Gastroesophageal sphincter (tissue), 4 donors: ENCODE results near the gene PUS1. TPM values are rescaled to one million over a fixed set of nuclear protein-coding genes. Genes with fewer than 3 reads are reported as not detected.

Experiments
- ATAC-seq: fragments of 150-250 bp; one replicate; pipeline ENCODE4 v1.9.1; 2016; ENCODE audit warnings: mild to moderate bottlenecking, moderate library complexity
- H3K27ac ChIP-seq, 4 donors: fragments of 200-600 bp; sonication (generic) in 3 of 4; 1 replicate in 3 of 4; 2 replicates in 1 of 4; pipeline ENCODE4 v1.5.1; 2016 to 2019
- H3K27me3 ChIP-seq: fragments of 200-600 bp; sonication (generic); one replicate; pipeline ENCODE4 v1.5.1; 2019
- H3K36me3 ChIP-seq, 2 donors: fragments of 200-600 bp; sonication (generic); one replicate each; pipeline ENCODE4 v1.5.1; 2019; ENCODE audit warnings: control low read depth in 1 of 2
- H3K4me1 ChIP-seq, 3 donors: fragments of 200-600 bp; sonication (generic); 1 replicate in 2 of 3; 2 replicates in 1 of 3; pipeline ENCODE4 v1.5.1; 2016 to 2019; ENCODE audit warnings: control low read depth in 2 of 3
- H3K4me3 ChIP-seq, 2 donors: fragments of 200-600 bp; sonication (generic); one replicate each; pipeline ENCODE4 v1.5.1; 2019; ENCODE audit warnings: mild to moderate bottlenecking in 1 of 2, moderate library complexity in 1 of 2
- H3K9me3 ChIP-seq, 3 donors: fragments of 200-600 bp; sonication (generic); one replicate each; pipeline ENCODE4 v1.5.1; 2017 to 2019; ENCODE audit warnings: control low read depth in 2 of 3
- CTCF ChIP-seq, 4 experiments: fragments of 200-600 bp in 2 of 4; fragments of 450-650 bp in 2 of 4; sonication (generic) in 1 of 4; IDR thresholded peaks; one replicate each; pipeline ENCODE4 v1.5.1; 2017 to 2019; ENCODE audit warnings: antibody characterized with exemption in 4 of 4, mild to moderate bottlenecking in 2 of 4, moderate library complexity in 2 of 4
- EP300 ChIP-seq: sonication (generic); formaldehyde crosslinking; IDR thresholded peaks from one replicate; pipeline ENCODE4 v1.6.1; 2017; ENCODE audit warnings: antibody characterized with exemption, mild to moderate bottlenecking
- POLR2A ChIP-seq, 2 donors: fragments of 450-650 bp; IDR thresholded peaks; one replicate each; pipeline ENCODE4 v1.6.1; 2017; ENCODE audit warnings: antibody characterized with exemption in 2 of 2, mild to moderate bottlenecking in 2 of 2, moderate library complexity in 1 of 2
- POLR2AphosphoS5 ChIP-seq: sonication (generic); formaldehyde crosslinking; IDR thresholded peaks from one replicate; pipeline ENCODE4 v1.6.1; 2017; ENCODE audit warnings: antibody characterized with exemption
- WGBS, 2 donors: methylation state at CpG; one replicate each; pipeline ENCODE4 v1.1.5; 2018; ENCODE audit warnings: low coverage in 1 of 2; 5-methylcytosine and 5-hydroxymethylcytosine counted together
- total RNA-seq, 4 donors: library from RNA; depleted of rRNA; stranded (reverse); fragments of >200 nt; gene quantifications; one replicate each; pipeline ENCODE4 v1.1.0, GENCODE V29; 2016

Gene PUS1
- total RNA-seq, 4 donors from 2014 or later = 7.2 to 28.2 (median 13.1) TPM

DNA sequence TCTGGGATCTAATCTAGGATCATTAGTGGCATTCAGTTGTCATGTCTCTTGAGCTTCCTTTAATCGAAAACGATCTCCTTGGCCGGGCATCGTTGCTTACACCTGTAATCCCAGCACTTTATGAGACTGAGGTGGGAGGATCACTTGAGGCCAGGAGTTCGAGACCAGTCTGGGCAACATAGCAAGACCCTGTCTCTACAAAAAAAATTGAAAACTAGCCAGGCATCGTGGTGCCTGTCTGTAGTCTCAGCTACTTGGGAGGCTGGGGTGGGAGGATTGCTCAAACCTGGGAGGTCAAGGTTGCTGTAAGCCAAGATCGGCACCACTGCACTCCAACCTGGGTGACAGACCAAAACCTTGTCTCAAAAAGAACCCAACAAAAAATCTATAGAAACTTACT, 9.0 kb downstream of the PUS1 start:
- no peak overlapping the region for H3K27ac ChIP-seq
- WGBS, 2 donors = 89% methylated on average over 7 of the region's 7 CpGs; no CpG with 5 or more reads in 1 of the 2 donors
- no peak overlapping the region for H3K4me3 ChIP-seq
- no peaks in the 10 kb centered on the region for H3K27me3 ChIP-seq
- no peak for TF ChIP-seq EP300
- TF ChIP-seq POLR2A (IDR thresholded peaks at IDR 0.05) = no peak
- TF ChIP-seq POLR2AphosphoS5 = no peak
- no peak for TF ChIP-seq CTCF (IDR thresholded peaks at IDR 0.05)
- no peak for ATAC-seq
- H3K36me3 ChIP-seq = peaks cover 0 to 79% of the 10 kb centered on the region in 2 donors
- no peaks in the 10 kb centered on the region for H3K9me3 ChIP-seq
- no peaks in the 10 kb centered on the region for H3K4me1 ChIP-seq

DNA sequence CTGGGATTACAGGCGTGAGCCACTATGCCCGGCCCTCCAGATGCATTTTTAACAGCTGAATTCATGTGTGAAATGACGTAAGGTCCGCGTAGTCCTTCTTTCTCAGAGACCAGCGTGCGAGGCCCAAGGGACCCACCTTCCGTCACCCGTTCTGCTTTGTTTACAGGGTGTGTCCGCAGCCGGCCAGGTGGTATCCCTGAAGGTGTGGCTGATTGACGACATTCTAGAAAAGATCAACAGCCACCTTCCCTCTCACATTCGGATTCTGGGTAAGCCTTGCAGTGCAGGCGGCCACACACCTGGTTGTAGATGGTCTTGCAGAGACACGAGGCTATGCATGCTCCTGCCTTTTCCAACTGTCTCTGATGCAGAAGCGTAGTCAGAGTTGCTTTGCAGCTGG, 9.9 kb downstream of the PUS1 start:
- 87% methylated on average over 11 of the region's 16 CpGs; no CpG with 5 or more reads in 1 of the 2 donors for WGBS, 2 donors
- H3K27me3 ChIP-seq = no peaks in the 10 kb centered on the region
- no peak for ATAC-seq
- no peak overlapping the region for H3K27ac ChIP-seq
- no peak overlapping the region for H3K4me3 ChIP-seq
- no peaks in the 10 kb centered on the region for H3K9me3 ChIP-seq
- TF ChIP-seq CTCF (IDR thresholded peaks at IDR 0.05) (no peak), EP300 (no peak), POLR2AphosphoS5 (no peak), POLR2A (IDR thresholded peaks at IDR 0.05) (no peak)
- peaks cover 0 to 79% of the 10 kb centered on the region in 2 donors for H3K36me3 ChIP-seq
- no peaks in the 10 kb centered on the region for H3K4me1 ChIP-seq

DNA sequence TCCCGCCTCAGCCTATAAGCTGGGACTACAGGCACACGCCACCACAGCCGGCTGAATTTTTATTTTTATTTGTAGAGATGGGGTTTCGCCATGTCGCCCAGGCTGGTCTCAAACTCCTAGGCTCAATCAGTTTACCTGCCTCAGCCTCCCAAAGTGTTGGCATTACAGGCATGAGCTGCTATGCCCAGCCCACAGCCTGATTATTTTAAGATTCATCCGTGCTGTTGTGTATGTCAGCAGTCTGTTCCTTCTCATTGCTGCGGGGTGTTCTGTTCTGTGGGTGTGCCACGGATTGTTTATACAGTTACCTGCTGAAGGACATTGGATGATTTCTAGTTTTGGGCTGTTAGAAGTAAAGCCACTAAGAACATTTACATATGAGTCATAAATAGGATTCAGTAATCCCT, 11.1 kb downstream of the PUS1 start:
- Histone ChIP-seq H3K36me3 (peaks cover 0 to 79% of the 10 kb centered on the region in 2 donors), H3K4me1 (no peaks in the 10 kb centered on the region), H3K27me3 (no peaks in the 10 kb centered on the region), H3K9me3 (no peaks in the 10 kb centered on the region), H3K4me3 (no peak overlapping the region), H3K27ac (peak overlapping the region in 2 of 4 donors; percentile 24 to 32)
- ATAC-seq = no peak
- WGBS, 2 donors = 85 to 100% methylated on average over 4 to 8 of the region's 8 CpGs
- TF ChIP-seq POLR2A (IDR thresholded peaks at IDR 0.05) (no peak), EP300 (no peak), POLR2AphosphoS5 (no peak), CTCF (IDR thresholded peaks at IDR 0.05) (no peak)

DNA sequence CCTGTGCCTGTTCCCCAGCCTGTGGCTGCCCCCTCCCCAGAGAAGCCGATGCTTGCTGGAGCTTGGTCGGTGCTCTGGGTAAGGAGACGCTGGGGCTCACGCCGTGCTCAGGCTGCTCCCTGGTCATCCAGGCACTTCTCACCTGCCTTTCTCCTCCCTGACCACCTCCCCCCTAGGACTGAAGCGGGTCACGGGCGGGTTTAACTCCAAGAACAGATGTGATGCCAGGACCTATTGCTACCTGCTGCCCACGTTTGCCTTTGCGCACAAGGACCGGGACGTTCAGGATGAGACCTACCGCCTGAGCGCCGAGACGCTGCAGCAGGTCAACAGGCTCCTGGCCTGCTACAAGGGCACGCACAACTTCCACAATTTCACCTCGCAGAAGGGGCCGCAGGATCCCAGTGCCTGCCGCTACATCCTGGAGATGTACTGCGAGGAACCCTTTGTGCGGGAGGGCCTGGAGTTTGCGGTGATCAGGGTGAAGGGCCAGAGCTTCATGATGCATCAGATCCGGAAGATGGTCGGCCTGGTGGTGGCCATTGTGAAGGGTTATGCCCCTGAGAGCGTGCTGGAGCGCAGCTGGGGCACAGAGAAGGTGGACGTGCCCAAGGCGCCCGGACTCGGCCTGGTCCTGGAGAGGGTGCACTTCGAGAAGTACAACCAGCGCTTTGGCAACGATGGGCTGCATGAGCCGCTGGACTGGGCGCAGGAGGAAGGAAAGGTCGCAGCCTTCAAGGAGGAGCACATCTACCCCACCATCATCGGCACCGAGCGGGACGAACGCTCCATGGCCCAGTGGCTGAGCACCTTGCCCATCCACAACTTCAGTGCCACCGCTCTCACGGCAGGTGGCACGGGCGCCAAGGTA, 12.3 kb downstream of the PUS1 start:
- TF ChIP-seq EP300 = no peak
- no peak for TF ChIP-seq CTCF (IDR thresholded peaks at IDR 0.05)
- no peak for TF ChIP-seq POLR2A (IDR thresholded peaks at IDR 0.05)
- TF ChIP-seq POLR2AphosphoS5 = no peak
- no peak for ATAC-seq
- H3K4me3 ChIP-seq = no peak overlapping the region
- no peak overlapping the region for H3K27ac ChIP-seq
- H3K4me1 ChIP-seq = no peaks in the 10 kb centered on the region
- H3K27me3 ChIP-seq = no peaks in the 10 kb centered on the region
- 80 to 96% methylated on average over 2 to 9 of the region's 46 CpGs for WGBS, 2 donors
- peaks cover 0 to 67% of the 10 kb centered on the region in 2 donors for H3K36me3 ChIP-seq
- no peaks in the 10 kb centered on the region for H3K9me3 ChIP-seq

DNA sequence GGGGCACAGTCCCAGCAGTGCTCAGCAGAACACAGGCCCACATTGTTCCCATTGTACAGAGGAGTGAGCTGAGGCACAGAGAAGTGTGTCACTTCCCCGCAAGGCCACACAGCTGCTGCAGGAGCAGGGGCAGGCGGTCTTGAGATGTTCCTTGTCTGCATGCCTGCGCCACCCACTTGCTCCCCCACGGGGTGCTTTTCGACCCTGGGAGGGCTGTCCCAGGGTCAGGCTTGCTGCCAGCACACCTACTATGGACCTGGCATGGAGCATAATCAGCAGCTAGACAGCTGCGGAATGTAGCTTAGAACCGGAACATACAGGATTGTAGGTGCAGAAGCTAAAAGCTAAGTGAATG, 12.9 kb downstream of the PUS1 start:
- H3K9me3 ChIP-seq = no peaks in the 10 kb centered on the region
- H3K27me3 ChIP-seq = no peaks in the 10 kb centered on the region
- H3K4me3 ChIP-seq = no peak overlapping the region
- H3K27ac ChIP-seq = no peak overlapping the region
- H3K4me1 ChIP-seq = no peaks in the 10 kb centered on the region
- peaks cover 0 to 65% of the 10 kb centered on the region in 2 donors for H3K36me3 ChIP-seq
- 94% methylated on average over 6 of the region's 7 CpGs; no CpG with 5 or more reads in 1 of the 2 donors for WGBS, 2 donors
- TF ChIP-seq CTCF (IDR thresholded peaks at IDR 0.05) (no peak), POLR2A (IDR thresholded peaks at IDR 0.05) (no peak), EP300 (no peak), POLR2AphosphoS5 (no peak)
- no peak for ATAC-seq
